HG03432 (cell line): ENCODE measurements around the gene CETP.
A peak's percentile ranks its signal among the peaks of the same experiment; 100 is the strongest.
"Not testable (repeated sequence)": the region's sequence is repeated elsewhere in the genome, so short reads cannot be mapped to it uniquely, and the experiment has no call there.

Experiments used
- ATAC-seq: cut with Tn5 transposase; IDR thresholded peaks from one replicate; pipeline ENCODE4 v1.9.1; 2021; ENCODE audit warnings: mild to moderate bottlenecking, moderate library complexity; ENCODE audit not compliant: unreplicated experiment

Gene CETP

GRCh38 chr16:56997264-56997663 is 35.5 kb downstream of the CETP start:
- ATAC-seq, result no peak

- ATAC-seq, result no peak
Measured at GRCh38 chr16:56997931-56998330, 36.2 kb downstream of the CETP start.

GRCh38 chr16:56998352-56998751 is 36.6 kb downstream of the CETP start:
- no peak for ATAC-seq

GRCh38 chr16:56998861-56999260 is 37.1 kb downstream of the CETP start:
- no peak for ATAC-seq

- ATAC-seq, result peak; percentile 25
Measured at GRCh38 chr16:56999409-57000270, 37.9 kb downstream of the CETP start.

GRCh38 chr16:57000271-57001025 is 38.7 kb downstream of the CETP start:
- ATAC-seq, result peak; percentile 57

GRCh38 chr16:57001026-57001679 is 39.4 kb downstream of the CETP start:
- no peak for ATAC-seq

- no peak for ATAC-seq
Measured at GRCh38 chr16:57003439-57004386, 42.0 kb downstream of the CETP start.

GRCh38 chr16:57004387-57005250 is 42.9 kb downstream of the CETP start:
- no peak for ATAC-seq

DNA sequence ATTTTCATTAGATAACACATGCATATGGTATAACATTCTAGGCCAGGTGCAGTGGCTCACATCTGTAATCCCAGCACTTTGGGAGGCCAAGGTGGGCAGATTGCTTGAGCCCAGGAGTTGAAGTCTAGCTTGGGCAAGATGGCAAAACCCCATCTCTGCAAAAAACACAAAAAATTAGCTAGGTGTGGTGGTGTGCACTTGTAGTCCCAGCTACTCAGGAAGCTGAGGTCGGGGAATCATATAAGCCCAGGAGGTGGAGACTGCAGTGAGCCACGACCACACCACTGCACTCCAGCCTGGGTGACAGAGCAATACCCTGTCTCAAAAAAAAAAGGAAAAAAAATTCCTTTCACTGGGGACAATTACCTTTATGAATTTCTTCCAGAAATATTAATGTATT is 43.8 kb downstream of the CETP start:
- ATAC-seq, result not testable (repeated sequence)

- ATAC-seq, result no peak
Measured at GRCh38 chr16:57007050-57007449, 45.3 kb downstream of the CETP start.

DNA sequence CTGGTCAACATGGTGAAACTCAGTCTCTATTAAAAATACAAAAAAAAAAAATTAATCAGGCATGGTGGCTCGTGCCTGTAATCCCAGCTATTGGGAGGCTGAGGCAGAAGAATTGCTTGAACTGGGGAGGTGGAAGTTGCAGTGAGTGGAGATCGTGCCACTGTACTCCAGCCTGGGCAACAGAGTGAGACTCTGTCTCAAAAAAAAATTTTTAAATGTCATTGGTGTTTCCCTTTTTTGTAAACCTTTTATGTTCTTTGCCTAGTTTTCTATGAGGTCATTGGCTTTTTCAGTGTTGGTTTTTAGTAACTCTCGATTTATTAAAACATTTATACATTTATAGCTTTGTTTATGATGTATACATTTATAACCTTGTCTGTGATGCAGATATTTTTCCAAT is 45.8 kb downstream of the CETP start:
- no peak for ATAC-seq

DNA sequence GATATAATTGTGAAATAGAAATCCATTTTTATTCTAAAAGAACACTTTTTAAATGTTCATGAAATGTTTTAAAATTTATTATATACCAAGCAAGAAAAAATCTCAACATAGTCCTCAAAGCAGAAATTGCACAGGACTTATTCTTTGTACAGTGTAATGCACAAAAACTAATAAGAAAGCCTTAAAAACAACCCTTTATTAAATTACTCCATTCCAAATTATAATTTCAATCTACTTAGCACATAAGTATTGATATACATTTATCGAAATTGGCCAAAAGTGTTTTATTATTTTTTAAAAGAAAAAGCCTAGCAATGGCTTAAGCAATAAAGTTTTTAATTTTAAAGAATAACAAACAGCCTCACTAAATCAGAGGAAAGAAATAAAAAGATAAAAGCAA is 46.7 kb downstream of the CETP start:
- ATAC-seq, result no peak

DNA sequence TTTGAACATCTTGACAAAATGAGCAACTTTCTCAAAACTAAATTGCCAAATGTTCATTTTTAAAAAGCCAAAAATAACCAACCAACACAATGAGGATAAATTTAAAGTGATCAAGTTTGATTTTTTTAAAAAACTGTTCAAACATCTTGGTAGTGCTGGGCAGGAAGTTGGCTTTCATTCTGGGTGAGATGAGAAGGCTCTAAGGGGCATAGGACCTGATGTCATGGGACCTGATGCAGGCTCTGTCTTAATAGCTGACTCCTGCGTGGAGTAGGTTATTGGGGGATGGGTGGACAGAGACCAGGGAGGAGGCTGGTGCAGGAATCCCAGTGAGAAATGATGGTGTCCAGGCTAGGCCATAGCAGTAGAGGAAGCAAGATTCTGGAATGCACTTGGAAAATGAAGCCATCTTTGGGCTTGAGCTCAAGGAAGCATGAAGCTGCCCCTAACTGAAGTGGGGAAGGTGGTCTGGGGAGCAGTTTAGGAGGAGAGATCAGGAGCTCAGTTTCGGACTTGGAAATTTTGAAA is 48.0 kb downstream of the CETP start:
- ATAC-seq, result no peak

GRCh38 chr16:57012353-57012752 is 50.6 kb downstream of the CETP start:
- no peak for ATAC-seq

- no peak for ATAC-seq
Measured at GRCh38 chr16:57013229-57013628, 51.5 kb downstream of the CETP start.

GRCh38 chr16:57013902-57014301 is 52.2 kb downstream of the CETP start:
- ATAC-seq, result no peak

- ATAC-seq, result no peak
Measured at GRCh38 chr16:57016301-57016700, 54.6 kb downstream of the CETP start.

DNA sequence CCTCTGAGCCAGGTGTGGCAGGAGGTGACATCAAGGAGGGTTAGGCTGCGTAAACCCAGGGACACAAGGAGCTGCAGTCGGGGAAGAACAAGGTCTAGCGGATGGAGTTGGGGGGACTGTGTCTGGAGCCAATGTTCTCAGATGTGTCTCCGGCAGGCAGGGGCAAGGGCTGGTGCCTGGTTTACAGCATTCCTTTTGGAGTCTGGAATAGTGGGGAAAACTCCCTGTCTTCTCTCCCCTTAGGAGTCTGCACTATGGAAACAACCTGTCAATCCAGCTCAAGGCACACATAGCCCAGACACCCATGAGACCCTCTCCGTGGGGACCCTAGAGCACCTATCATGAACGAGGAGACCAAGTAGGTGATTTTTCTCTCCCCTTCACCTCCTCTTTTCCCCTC is 55.1 kb downstream of the CETP start:
- no peak for ATAC-seq
